HepG2 (cell line): ENCODE results near the gene FIGNL1. TPM values are rescaled to one million over a fixed set of nuclear protein-coding genes. Genes with fewer than 3 reads are reported as not detected.

Experiments
- FOXA3 ChIP-seq: IDR thresholded peaks from 2 replicates; pipeline ENCODE4 v1.6.1; 2016; ENCODE audit warnings: missing genetic modification reagents, missing compliant biosample characterization
- HNF4G ChIP-seq, 2 experiments: sonication (generic) in 1 of 2; formaldehyde crosslinking in 1 of 2; IDR thresholded peaks; 2 replicates each; pipeline versions ENCODE4 v1.4.0 to v1.6.1; 2011 to 2020; ENCODE audit warnings: borderline replicate concordance in 2 of 2, low read depth in 2 of 2, mild to moderate bottlenecking in 2 of 2, low read length in 1 of 2, missing genetic modification reagents in 1 of 2, moderate library complexity in 1 of 2
- HNRNPUL1 ChIP-seq: fragments of 200-400 bp; formaldehyde crosslinking; IDR thresholded peaks from 2 replicates; pipeline ENCODE4 v1.6.1; 2017; ENCODE audit warnings: low read depth, mild to moderate bottlenecking, low read length, moderate library complexity
- KAT8 ChIP-seq: IDR thresholded peaks from 2 replicates; pipeline ENCODE4 v1.6.1; 2016; ENCODE audit warnings: missing genetic modification reagents, missing compliant biosample characterization
- MED1 ChIP-seq: sonication (generic); formaldehyde crosslinking; IDR thresholded peaks from 2 replicates; pipeline ENCODE4 v1.4.0; 2020; ENCODE audit warnings: missing genetic modification reagents
- PHF5A ChIP-seq: IDR thresholded peaks from one replicate; pipeline ENCODE4 v1.6.1; 2018; ENCODE audit warnings: low read depth, missing genetic modification reagents; ENCODE audit not compliant: unreplicated experiment
- SP1 ChIP-seq, 2 experiments: fragments of 450-650 bp in 1 of 2; sonication (generic) in 1 of 2; formaldehyde crosslinking in 1 of 2; IDR thresholded peaks; 2 replicates each; pipeline versions ENCODE4 v1.4.0 to v1.6.1; 2016 to 2020; ENCODE audit warnings: missing genetic modification reagents in 1 of 2
- ZFX ChIP-seq: sonication (generic); formaldehyde crosslinking; IDR thresholded peaks from 2 replicates; pipeline ENCODE4 v1.4.0; 2020; ENCODE audit warnings: mild to moderate bottlenecking, low read depth, missing genetic modification reagents, moderate library complexity
- ZMYM2 ChIP-seq: sonication (generic); formaldehyde crosslinking; IDR thresholded peaks from 2 replicates; pipeline ENCODE4 v1.8.0; 2022; ENCODE audit warnings: mild to moderate bottlenecking, missing genetic modification reagents
- ZNF3 ChIP-seq: IDR thresholded peaks from 2 replicates; pipeline ENCODE4 v1.7.0; 2017; ENCODE audit warnings: inconsistent platforms
- ZNF501 ChIP-seq: sonication (generic); formaldehyde crosslinking; IDR thresholded peaks from 2 replicates; pipeline ENCODE4 v1.5.1; 2020; ENCODE audit warnings: mild to moderate bottlenecking, moderate library complexity, missing genetic modification reagents
- ZSCAN31 ChIP-seq: sonication (generic); formaldehyde crosslinking; IDR thresholded peaks from 2 replicates; pipeline ENCODE4 v1.5.0; 2020; ENCODE audit warnings: low read depth, mild to moderate bottlenecking, missing genetic modification reagents
- polyA plus RNA-seq, 8 experiments: library from polyadenylated mRNA; depleted of rRNA in 3 of 8; stranded (reverse) in 7 of 8; unstranded in 1 of 8; fragments of >200 nt; fragmentation: Illumina TruSeq in 4 of 8; extraction: Trizol in 4 of 8; gene quantifications; 2 replicates each; pipeline versions ENCODE4 v1.2.1 to v1.2.3, GENCODE V29; 2011 to 2016; ENCODE audit warnings: low read depth in 4 of 8, missing spikeins in 1 of 8, mixed read lengths in 1 of 8; ENCODE audit not compliant: insufficient read depth in 1 of 8
- total RNA-seq, 5 experiments: library from RNA; depleted of rRNA; stranded (reverse); fragments of >200 nt; fragmentation: Illumina TruSeq; extraction: Trizol; gene quantifications; 2 replicates each; pipeline ENCODE4 v1.2.3, GENCODE V29; 2016; ENCODE audit warnings: low read depth in 1 of 5
- TF ChIP-seq, protein P1 (sequence below): sonication (generic); formaldehyde crosslinking; IDR thresholded peaks from 2 replicates; pipeline ENCODE4 v1.4.0; 2020; ENCODE audit warnings: missing genetic modification reagents, borderline replicate concordance
- TF ChIP-seq, protein P2 (sequence below): sonication (generic); formaldehyde crosslinking; IDR thresholded peaks from 2 replicates; pipeline ENCODE4 v1.4.0; 2020; ENCODE audit warnings: missing genetic modification reagents
- TF ChIP-seq, protein P3 (sequence below): sonication (generic); formaldehyde crosslinking; IDR thresholded peaks from 2 replicates; pipeline ENCODE4 v1.4.0; 2020; ENCODE audit warnings: mild to moderate bottlenecking, missing genetic modification reagents
- TF ChIP-seq, protein P4 (sequence below): sonication (generic); formaldehyde crosslinking; IDR thresholded peaks from 2 replicates; pipeline ENCODE4 v1.5.0; 2020; ENCODE audit warnings: mild to moderate bottlenecking, missing genetic modification reagents, moderate library complexity

Gene FIGNL1
- total and polyA plus RNA-seq, 2 of the 13 experiments (the other 11 are each of a cell fraction or from before 2014, with no cell fraction given) = 4.0 to 20.9 TPM

DNA sequence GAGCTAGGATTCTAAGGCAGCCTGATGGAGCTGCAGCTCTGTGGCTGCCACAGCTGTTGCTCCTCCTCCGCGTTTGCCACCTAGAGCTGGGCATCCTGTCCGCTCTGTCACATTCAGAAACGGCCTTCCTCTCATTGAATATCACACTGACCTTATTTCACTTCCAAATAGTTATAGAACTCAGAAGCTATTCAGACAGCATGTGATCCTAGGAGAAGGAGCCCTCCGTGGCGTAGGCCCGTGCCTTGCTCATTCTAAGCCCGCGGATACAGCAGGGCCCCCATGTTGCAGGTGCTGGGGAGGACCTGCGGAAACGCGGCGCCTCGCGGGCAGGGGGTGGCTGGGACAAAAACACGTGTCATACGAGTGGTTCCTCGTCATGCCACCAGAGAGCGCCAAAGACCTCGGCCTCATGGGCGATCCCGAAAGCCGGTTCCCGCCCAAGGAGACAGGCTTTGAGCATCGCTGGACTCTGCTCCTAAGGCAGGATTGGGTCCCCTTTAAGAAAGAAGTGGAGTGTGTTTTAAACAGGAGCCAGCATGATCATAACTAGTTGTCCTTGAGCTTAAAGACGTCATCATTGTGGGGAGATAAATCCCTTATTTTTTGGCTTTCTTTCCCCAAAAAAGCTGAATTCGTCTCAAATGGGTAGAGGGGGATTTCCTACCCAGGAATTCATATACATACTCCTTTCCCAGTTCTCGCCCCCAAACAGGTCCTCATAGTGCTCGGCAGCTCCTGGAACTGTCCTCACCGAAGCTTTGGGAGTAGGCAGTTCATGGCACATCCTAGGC is 17.9 kb upstream of the FIGNL1 start (continued):
- TF ChIP-seq, protein P1, sequence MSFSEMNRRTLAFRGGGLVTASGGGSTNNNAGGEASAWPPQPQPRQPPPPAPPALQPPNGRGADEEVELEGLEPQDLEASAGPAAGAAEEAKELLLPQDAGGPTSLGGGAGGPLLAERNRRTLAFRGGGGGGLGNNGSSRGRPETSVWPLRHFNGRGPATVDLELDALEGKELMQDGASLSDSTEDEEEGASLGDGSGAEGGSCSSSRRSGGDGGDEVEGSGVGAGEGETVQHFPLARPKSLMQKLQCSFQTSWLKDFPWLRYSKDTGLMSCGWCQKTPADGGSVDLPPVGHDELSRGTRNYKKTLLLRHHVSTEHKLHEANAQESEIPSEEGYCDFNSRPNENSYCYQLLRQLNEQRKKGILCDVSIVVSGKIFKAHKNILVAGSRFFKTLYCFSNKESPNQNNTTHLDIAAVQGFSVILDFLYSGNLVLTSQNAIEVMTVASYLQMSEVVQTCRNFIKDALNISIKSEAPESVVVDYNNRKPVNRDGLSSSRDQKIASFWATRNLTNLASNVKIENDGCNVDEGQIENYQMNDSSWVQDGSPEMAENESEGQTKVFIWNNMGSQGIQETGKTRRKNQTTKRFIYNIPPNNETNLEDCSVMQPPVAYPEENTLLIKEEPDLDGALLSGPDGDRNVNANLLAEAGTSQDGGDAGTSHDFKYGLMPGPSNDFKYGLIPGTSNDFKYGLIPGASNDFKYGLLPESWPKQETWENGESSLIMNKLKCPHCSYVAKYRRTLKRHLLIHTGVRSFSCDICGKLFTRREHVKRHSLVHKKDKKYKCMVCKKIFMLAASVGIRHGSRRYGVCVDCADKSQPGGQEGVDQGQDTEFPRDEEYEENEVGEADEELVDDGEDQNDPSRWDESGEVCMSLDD (CRISPR knock-in tag) = no peak
- TF ChIP-seq FOXA3 (0 out of 2 replicates have a peak, but pooled peaks have one; percentile 26), ZMYM2 (CRISPR knock-in tag) (0 out of 2 replicates have a peak, but pooled peaks have one; percentile 35), HNF4G (IDR thresholded peaks at IDR 0.05; ENCODE audit: borderline replicate concordance, low read depth, low read length) (no peak), HNF4G (CRISPR knock-in tag; IDR thresholded peaks at IDR 0.05; ENCODE audit: borderline replicate concordance, low read depth) (0 out of 2 replicates have a peak, but pooled peaks have one; percentile 45), SP1 (IDR thresholded peaks at IDR 0.05) (no peak), SP1 (CRISPR knock-in tag; IDR thresholded peaks at IDR 0.05) (0 out of 2 replicates have a peak, but pooled peaks have one; percentile 36), PHF5A (CRISPR knock-in tag) (no peak), KAT8 (CRISPR knock-in tag) (0 out of 2 replicates have a peak, but pooled peaks have one; percentile 32), ZFX (CRISPR knock-in tag) (0 out of 2 replicates have a peak, but pooled peaks have one; percentile 24), MED1 (CRISPR knock-in tag) (no peak), ZSCAN31 (0 out of 2 replicates have a peak, but pooled peaks have one; percentile 58), ZNF3 (CRISPR knock-in tag) (no peak), HNRNPUL1 (no peak), ZNF501 (CRISPR knock-in tag) (0 out of 2 replicates have a peak, but pooled peaks have one; percentile 28)
- TF ChIP-seq, protein P2, sequence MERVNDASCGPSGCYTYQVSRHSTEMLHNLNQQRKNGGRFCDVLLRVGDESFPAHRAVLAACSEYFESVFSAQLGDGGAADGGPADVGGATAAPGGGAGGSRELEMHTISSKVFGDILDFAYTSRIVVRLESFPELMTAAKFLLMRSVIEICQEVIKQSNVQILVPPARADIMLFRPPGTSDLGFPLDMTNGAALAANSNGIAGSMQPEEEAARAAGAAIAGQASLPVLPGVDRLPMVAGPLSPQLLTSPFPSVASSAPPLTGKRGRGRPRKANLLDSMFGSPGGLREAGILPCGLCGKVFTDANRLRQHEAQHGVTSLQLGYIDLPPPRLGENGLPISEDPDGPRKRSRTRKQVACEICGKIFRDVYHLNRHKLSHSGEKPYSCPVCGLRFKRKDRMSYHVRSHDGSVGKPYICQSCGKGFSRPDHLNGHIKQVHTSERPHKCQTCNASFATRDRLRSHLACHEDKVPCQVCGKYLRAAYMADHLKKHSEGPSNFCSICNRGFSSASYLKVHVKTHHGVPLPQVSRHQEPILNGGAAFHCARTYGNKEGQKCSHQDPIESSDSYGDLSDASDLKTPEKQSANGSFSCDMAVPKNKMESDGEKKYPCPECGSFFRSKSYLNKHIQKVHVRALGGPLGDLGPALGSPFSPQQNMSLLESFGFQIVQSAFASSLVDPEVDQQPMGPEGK (CRISPR knock-in tag) = peak; percentile 73
- TF ChIP-seq, protein P3, sequence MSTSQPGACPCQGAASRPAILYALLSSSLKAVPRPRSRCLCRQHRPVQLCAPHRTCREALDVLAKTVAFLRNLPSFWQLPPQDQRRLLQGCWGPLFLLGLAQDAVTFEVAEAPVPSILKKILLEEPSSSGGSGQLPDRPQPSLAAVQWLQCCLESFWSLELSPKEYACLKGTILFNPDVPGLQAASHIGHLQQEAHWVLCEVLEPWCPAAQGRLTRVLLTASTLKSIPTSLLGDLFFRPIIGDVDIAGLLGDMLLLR (CRISPR knock-in tag) = peak; percentile 22; the same call in 1 of the 2 replicates
- TF ChIP-seq, protein P4, sequence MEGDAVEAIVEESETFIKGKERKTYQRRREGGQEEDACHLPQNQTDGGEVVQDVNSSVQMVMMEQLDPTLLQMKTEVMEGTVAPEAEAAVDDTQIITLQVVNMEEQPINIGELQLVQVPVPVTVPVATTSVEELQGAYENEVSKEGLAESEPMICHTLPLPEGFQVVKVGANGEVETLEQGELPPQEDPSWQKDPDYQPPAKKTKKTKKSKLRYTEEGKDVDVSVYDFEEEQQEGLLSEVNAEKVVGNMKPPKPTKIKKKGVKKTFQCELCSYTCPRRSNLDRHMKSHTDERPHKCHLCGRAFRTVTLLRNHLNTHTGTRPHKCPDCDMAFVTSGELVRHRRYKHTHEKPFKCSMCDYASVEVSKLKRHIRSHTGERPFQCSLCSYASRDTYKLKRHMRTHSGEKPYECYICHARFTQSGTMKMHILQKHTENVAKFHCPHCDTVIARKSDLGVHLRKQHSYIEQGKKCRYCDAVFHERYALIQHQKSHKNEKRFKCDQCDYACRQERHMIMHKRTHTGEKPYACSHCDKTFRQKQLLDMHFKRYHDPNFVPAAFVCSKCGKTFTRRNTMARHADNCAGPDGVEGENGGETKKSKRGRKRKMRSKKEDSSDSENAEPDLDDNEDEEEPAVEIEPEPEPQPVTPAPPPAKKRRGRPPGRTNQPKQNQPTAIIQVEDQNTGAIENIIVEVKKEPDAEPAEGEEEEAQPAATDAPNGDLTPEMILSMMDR = peak; percentile 97
